ENCODE measurements around the gene P2RY14. TPM values are rescaled to one million over a fixed set of nuclear protein-coding genes. Genes with fewer than 3 reads are reported as not detected.

The P2RY14 gene
- total RNA-seq = 1 to 10 TPM in 1 of 9 donors, under 1 TPM in 7, not detected in 1; 0.17 to 2.4 (median 0.58) TPM
- polyA plus RNA-seq = under 1 TPM; 0.40 to 0.57 (median 0.57) TPM
- long read RNA-seq, donor 1 = 0 reads
- long read RNA-seq, donor 2 = 0 reads
- long read RNA-seq, donor 3 = 0 reads
- long read RNA-seq, donor 4 = 0 reads
- long read RNA-seq, donor 5 = 0 reads
- long read RNA-seq, donor 6, partial matches to known transcripts = 0 of 2 reads
- long read RNA-seq, donor 6, other reads (novel, unspliced or antisense) = 1 of 2 reads
- long read RNA-seq, donor 7 = 0 reads
- long read RNA-seq, donor 8, partial matches to known transcripts = 5 of 5 reads
- long read RNA-seq, donor 8, other reads (novel, unspliced or antisense) = 0 of 5 reads
- long read RNA-seq, donor 9 = 0 reads
- long read RNA-seq, donor 10 = 0 reads

DNA sequence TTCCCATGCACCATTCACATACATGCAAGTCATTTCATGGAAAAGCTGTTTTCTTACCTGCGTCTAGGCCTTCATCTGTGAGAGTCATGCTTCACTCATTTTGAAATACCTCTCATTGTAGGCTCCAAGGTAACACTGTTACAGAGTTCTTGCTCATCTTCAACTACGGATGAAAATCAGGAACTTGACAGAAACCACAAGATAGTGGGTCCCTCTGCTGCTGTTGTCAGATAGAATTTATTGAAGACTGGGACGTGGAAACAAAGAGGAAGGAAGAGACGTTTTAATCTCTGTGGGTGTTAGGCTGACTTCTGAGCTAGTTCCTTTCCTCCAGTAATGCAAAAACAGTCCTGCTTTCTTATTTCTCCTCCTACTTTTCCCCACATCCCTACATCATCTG lies at the start of gene P2RY14:
Gene P2RY14 (minus strand): TSS at position 313 of the 400 bp plus-strand sequence. CDS start 64,226 bp downstream, outside the sequence.
- Histone ChIP-seq H3K36me3 (replicated peaks in 1 of 2) (no peaks in the 10 kb centered on the region), H3K27ac (no peak within 1 kb of the TSS), H3K4me1 (replicated peaks in 1 of 2) (peaks cover 0 to 5% of the 10 kb centered on the region in 2 donors), H3K4me3 (no peak within 1 kb of the TSS), H3K9me3 (replicated peaks in 1 of 3) (no peaks in the 10 kb centered on the region), H3K27me3 (no peaks in the 10 kb centered on the region)
- no peak for DNase-seq
- intact Hi-C loops (cut with DNase I) = no loop called here
- 53 to 72% (median 68%) methylated on average over 4 of the region's 4 CpGs for WGBS, 4 donors
- TF ChIP-seq POLR2A (IDR thresholded peaks at IDR 0.05) = no peak

GRCh38 chr3:151327571-151328198 lies 49.3 kb upstream of the P2RY14 start:
- Histone ChIP-seq H3K4me1 (replicated peaks in 1 of 2) (peaks cover 8 to 13% of the 10 kb centered on the region in 2 donors), H3K9me3 (replicated peaks in 1 of 3) (no peaks in the 10 kb centered on the region), H3K27ac (peak overlapping the region in 1 of 5 donors; percentile 31), H3K27me3 (no peaks in the 10 kb centered on the region), H3K36me3 (replicated peaks in 1 of 2) (no peaks in the 10 kb centered on the region), H3K4me3 (peak overlapping the region in 1 of 4 donors; percentile 41)
- TF ChIP-seq POLR2A (IDR thresholded peaks at IDR 0.05) = no peak
- TF ChIP-seq CTCF (IDR thresholded peaks at IDR 0.05) = peak; percentile 25 to 71 (median 58)
- WGBS, 4 donors = 6 to 10% (median 8%) methylated on average over 3 of the region's 3 CpGs
- intact Hi-C loops (cut with DNase I) = no loop called here
- no peak for DNase-seq

DNA sequence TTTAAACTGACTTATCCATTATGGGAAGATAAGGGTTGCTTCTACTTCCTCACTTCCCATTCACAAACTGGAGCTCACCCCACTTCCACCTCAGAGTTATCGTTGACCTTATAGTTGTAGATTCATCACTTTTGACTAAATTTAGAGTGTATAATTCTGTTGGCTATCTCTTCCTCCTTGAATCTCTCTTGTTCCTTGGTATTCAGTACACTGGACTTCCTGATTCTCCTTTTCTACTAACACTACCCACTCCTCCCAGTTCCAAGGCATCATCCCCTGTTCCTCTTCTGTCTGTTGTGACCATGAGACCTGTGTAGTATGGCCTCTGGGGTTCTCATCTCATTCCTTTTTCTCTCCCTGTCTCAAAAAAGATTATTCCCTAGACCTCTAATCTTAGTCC lies 44.2 kb upstream of the P2RY14 start:
- peaks cover 8 to 26% of the 10 kb centered on the region in 2 donors for H3K4me1 ChIP-seq (replicated peaks in 1 of 2)
- WGBS, 4 donors = 78 to 85% (median 83%) methylated on average over 1 of the region's 1 CpG
- no peaks in the 10 kb centered on the region for H3K36me3 ChIP-seq (replicated peaks in 1 of 2)
- H3K9me3 ChIP-seq (replicated peaks in 1 of 3) = no peaks in the 10 kb centered on the region
- H3K27me3 ChIP-seq = no peaks in the 10 kb centered on the region
- no peak for DNase-seq
- H3K27ac ChIP-seq = no peak overlapping the region
- TF ChIP-seq CTCF (IDR thresholded peaks at IDR 0.05) = no peak
- no peak for TF ChIP-seq POLR2A (IDR thresholded peaks at IDR 0.05)
- H3K4me3 ChIP-seq = no peak overlapping the region
- intact Hi-C loops (cut with DNase I) = no loop called here

- no peak for DNase-seq
- TF ChIP-seq POLR2A (IDR thresholded peaks at IDR 0.05) (no peak), CTCF (IDR thresholded peaks at IDR 0.05) (no peak)
- no peaks in the 10 kb centered on the region for H3K9me3 ChIP-seq (replicated peaks in 1 of 3)
- H3K4me1 ChIP-seq (replicated peaks in 1 of 2) = peaks cover 8 to 22% of the 10 kb centered on the region in 2 donors
- no peak overlapping the region for H3K4me3 ChIP-seq
- WGBS, 4 donors = 57 to 88% (median 66%) methylated on average over 1 of the region's 1 CpG
- no peak overlapping the region for H3K27ac ChIP-seq
- H3K36me3 ChIP-seq (replicated peaks in 1 of 2) = no peaks in the 10 kb centered on the region
- intact Hi-C loops (cut with DNase I) = no loop called here
- H3K27me3 ChIP-seq = no peaks in the 10 kb centered on the region
These were observed 43.2 kb upstream of the P2RY14 start for GRCh38 chr3:151321526-151321925.
